Urothelium cell line (cell line): ENCODE results near the gene CPLX1.
"Not testable (repeated sequence)": the region's sequence is repeated elsewhere in the genome, so short reads cannot be mapped to it uniquely, and the experiment has no call there.

ENCODE experiments used
- DNase-seq: peaks from one replicate; pipeline ENCODE4 v3.0.0; 2011; ENCODE audit warnings: low spot score, mixed read lengths
- FAIRE-seq: peaks from 2 replicates; lab custom pipeline; 2011; peaks lifted over from hg19 to GRCh38; lab: Jason Lieb, UNC

The CPLX1 gene

DNA sequence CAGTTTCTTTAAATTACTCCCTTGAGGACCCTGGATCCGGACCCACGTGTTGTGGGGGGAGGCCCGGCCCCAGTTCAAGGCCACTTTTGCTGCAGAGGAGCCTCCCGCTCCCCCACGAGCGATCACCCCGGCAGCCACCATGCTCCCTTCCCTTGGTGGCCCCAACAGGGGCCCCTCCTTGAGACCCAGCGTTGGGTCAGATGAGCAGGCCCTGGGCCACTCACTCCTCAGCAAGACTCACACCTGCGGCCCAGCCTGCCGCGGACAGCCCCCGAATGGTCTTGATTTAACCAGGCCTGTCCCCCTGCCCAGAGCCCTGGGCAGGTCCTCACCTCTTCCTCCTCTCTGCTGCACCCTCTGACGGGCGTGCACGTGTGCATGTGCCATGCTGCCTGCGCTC is 4.3 kb downstream of the CPLX1 start:
- no peak for DNase-seq
- no peak for FAIRE-seq

DNA sequence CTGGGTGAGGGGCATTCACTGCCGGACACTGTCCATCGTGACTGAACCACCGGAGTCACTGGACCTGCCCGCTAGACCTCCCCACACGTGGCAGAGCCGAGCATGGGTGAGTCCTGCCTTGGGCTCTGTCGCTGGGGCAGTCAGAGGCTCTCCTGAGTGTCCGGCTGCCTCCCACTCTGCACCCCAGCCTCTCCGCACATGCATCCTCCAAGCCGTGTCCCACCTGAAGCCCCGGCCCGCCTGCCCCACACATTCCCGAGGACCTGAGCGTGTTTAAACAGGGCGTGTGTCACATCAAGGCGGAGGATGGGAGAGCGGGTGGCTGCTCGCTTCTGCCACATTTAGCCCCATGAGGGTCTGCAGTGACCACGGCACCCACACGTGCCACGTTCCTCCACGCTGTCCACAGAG is 4.7 kb downstream of the CPLX1 start:
- DNase-seq: no peak
- no peak for FAIRE-seq

DNA sequence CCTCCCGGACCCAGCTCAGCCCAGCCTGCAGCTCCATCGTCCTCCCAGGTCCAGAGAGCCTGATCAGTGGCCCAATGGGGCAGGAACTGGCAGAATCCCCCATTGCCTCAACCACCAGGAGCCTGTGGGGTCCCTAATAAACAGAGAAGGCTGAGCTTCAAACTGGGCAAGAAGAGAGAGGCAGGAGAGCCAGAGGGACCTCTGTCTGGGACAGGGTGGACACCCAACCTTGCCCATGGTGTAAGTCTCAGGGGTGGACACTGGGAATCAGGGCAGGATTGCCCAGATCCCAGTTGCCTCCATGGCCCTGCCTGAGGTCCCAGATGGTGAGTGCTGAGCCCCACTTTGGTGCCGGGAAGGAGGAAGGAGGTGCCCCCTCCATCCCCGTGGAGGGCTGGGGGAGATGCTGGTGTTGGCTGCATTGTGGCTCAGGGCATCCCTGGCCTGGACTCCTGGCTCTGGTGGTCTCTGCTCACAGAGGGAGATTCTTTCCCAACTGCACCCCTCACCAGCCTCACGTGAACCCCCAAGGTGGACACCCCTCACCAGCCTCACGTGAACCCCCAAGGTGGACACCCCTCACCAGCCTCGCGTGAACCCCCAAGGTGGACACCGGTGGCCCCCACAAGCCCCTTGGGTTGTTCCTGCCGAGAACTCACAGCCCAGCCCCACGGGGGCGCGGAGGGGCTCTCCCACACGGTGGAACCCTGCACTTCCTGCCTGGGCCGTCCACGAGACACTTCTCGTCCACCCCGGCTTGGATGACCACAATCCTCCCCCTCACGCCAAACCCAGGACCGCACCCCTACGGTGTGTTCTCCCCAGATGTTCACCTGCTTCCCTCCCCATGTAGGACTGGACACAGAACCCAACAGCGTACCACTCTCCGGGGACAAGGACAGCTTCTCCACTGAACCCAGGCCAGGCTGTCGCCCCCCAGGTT is 5.4 kb downstream of the CPLX1 start:
- FAIRE-seq: no peak
- DNase-seq: no peak

DNA sequence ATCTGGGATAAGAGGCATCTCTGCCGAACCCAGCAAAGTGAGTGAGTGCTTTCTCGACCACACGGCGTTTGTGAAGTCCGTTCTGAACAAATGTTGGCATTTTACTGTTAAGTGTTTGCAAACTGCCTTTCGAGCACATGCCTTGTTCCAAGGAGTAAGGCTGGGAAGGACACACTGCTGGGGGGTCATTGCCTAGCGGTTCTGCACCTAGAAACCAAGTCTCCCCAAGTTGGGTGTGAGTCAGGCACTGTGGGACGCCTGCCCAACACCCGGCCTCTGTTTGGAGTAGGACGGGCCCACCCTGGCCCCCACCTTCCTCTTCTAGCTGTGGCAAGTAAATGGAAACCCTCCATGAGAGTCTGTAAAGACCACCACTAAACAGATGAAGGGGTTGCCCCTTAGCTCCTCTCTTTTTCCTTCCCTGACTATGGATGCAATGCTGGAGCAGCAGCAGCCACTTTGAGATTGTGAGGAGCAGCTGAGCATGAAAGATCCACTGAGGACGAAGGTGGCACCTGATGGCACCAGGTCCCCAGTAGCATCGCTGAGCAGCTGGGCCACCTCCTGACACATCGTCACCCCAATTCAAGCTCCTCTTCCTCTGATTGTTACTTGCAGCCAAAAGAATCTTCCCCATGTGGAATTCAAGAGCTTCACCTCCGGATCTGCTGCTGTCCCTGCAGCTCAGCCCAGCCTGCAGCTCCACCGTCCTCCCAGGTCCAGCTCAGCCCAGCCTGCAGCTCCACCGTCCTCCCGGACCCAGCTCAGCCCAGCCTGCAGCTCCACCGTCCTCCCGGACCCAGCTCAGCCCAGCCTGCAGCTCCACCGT is 6.3 kb downstream of the CPLX1 start:
- FAIRE-seq: no peak

DNA sequence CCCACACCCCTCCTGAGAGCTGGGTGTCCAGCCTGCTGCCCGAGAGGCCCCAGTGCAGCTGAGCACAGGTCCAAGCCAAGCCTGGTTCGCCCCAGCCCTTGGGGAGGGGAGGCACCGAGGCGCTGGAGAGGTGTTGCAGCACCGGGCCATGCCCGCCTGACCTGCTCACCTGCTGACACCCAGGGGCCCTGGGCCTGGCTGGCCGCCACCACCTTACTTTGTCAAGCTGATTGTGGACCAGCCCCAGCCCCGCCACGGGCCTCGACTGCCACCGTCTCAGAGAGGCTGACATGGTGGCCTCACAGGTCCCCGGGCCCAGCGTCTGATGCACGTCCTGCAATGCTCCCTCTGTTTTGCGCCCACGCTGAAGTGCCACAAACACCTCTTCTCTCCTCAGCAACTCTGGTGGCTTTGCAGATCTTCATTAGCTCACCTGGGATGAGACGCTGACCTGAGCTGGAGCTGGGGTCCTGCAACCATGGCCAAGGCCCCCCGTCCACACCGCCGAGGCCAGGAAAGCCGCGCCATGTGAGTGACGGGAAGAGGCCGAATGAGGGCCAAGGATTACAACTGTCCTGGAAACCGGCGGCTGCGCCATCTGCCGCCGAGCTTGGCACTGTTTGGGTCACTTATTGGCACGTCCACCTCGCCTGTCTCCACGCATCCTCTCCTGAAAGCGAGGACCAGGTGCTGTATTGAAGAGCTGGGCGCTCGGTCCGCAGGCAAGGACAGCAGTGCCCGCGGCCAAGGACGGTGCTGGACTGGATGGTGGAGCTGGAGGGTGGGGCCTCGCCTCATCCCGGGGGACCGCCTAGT is 7.6 kb downstream of the CPLX1 start:
- DNase-seq (no peak), FAIRE-seq (no peak)

More for the DNA sequence above, 6.3 kb downstream of the CPLX1 start:
- DNase-seq: no peak

DNA sequence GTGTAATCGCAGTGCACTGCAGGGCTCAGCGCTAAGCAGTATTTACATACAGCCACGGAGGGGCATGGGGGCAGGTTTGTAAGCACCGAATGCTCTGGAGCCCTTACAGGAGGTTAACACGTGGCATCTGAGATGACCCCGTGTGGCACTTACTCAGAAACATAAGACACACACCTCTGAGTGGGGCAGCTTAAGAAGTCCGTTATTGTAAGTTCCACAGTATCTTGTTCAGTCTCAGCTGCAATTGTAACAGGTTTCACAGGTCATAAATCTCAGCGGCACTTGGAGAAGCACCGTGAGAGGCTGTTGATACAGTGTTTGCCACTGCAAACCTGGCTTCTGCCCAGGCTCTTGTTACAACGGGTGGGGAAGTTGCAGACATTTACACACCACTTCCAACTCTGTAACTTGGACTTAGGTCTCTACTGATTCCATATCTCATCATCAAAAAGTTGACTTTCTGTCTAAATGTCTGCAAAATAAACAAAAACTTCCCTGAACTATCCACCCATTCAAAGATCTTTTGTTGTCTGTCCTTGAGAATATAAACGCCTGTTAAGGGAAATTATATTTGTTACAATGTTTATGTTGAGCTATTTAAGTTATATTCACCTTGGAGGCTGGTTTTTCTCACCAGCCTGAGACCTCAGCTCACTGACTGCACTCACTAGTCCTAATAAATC is 10.3 kb downstream of the CPLX1 start:
- DNase-seq (no peak), FAIRE-seq (no peak)

DNA sequence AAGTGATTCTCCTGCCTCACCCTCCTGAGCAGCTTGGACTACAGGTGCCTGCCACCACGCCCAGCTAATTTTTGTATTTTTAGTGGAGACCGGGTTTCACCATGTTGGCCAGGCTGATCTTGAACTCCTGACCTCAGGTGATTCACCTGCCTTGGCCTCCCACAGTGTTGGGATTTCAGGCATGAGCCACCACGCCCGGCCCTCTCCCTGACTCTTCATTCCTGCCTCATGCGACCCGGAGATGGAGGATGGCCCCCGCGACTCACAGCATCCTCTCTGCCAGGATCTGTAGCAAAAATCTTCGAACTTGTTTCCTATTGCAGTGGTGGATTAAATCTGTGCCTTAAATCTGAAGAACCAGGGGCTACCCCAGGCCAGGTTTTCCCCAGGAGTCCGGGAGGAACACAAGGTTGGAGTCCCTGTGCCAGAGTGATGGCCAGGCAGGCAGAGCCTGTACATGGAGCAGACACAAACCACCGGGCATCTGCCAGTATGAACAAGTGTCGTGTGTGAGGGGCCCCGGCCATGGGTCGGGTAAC is 11.5 kb downstream of the CPLX1 start:
- FAIRE-seq (no peak), DNase-seq (no peak)

DNA sequence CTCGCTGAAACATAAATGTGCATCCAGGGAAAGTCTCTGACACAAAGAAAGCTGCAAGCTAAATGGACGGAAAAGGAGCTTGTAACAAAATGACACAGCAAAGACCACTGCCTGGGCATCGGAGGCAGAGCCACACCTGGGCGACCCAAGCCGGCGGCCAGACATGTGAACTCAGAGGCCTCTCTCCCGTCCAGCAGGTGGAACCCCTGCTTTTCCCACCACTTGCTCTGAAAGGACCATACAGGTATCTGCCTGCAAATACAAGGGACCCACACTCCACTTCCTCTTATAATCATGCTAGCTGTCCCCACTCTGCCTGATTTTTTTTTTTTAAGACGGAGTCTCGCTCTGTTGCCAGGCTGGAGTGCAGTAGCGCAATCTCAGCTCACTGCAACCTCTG is 12.0 kb downstream of the CPLX1 start:
- FAIRE-seq (no peak), DNase-seq (no peak)

DNA sequence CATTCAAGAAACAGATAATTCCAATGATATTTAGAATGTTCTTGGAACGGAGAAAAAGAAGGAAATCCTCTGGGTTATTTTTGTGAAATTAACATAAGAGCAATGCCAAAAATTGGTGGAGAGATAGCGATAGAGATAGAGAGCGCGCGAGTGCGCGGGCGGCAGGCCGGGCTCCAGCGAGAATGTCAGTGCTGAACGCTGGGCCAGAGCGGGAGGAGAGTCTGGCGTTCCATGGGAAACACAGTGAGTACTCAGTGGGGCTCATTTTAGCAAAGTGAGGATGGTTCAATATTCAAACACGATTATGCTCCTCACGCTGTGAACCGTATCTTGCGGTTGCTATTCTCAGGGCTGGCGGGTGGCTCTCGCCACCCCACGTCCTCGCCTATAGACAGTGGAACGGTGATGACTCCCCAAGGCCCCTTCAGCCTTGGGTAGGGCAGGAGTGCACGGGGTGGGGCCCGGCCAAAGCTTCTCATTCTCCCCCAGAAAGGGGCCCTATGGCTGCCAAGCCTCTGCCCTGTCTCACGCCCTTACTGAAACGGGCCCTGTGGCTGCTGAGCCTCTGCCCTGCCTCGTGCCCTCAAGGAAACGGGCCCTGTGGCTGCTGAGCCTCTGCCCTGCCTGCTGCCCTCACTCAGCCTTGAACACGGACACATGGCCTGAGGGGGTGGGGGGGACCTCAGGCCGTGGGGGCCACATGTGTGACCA is 16.9 kb downstream of the CPLX1 start:
- FAIRE-seq (no peak), DNase-seq (no peak)

DNA sequence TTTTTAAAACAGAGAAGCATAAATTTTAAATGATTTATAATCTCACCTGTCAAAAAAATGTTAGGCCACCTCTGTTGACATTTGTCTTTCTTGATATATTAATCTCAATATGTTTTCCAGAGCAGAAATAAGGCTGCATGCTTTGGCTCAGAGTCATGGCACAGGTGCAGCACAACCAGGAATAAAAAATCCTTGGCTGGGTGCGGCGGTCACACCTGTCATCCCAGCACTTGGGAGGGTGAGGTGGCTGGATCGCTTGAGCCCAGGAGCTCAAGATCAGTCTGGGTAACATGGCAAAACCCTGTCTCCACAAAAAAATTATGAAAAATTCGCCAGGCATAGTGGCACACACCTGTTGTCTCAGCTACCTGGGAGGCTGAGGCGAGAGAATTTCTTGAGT is 18.1 kb downstream of the CPLX1 start:
- no peak for DNase-seq
- no peak for FAIRE-seq

DNA sequence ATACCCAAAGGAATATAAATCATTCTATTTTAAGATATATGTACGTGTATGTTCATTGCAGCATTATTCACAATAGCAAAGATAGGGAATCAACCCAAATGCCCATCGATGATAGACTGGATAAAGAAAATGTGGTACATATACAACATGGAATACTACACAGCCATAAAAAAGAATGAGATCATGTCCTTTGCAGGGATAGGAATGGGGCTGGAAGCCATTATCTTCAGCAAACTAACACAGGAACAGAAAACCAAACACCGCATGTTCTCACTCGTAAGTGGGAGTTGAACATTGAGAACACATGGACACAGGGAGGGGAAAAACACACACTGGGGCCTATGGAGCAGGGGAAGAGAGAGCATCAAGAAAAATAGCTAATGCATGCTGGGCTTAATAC is 18.9 kb downstream of the CPLX1 start:
- DNase-seq, FAIRE-seq: not testable (repeated sequence)

DNA sequence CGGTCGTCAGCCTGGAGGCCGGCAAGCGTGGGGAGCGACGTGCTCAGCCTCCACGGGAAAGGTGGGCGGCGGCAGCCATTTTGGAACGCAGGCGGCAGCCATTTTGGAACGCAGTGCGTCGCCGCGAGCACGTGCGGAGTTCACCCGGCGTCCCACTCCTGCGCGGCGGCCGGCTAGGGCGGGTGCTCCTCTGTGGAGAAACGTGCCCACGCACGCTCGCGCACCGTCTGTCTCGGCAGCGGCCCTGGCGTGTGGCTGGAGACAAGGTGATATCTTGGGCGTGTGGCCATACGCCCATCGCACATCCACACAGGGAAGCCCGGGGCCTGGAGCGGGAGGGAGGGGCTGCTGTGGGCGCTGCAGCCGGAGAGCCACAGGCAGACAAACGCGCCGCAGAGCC is 21.1 kb downstream of the CPLX1 start:
- no peak for DNase-seq
- no peak for FAIRE-seq

DNA sequence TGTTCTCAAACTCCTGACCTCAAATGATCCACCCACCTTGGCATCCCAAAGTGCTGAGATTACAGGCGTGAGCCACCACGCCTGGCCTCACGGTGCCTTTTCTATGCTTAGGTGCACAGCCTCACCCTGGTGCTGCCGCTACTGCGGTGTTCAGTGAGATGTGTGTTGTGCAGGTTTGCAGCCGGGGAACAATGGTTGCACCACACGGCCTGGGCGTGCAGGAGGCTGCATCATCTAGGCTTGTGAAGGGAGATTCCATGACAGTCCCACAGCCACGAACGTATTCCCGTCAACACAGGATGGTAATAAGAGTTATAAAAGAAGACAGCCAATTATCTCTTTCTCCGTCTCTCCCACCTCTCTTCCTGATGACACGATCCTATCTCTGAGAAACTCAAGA is 22.0 kb downstream of the CPLX1 start:
- FAIRE-seq: no peak

DNA sequence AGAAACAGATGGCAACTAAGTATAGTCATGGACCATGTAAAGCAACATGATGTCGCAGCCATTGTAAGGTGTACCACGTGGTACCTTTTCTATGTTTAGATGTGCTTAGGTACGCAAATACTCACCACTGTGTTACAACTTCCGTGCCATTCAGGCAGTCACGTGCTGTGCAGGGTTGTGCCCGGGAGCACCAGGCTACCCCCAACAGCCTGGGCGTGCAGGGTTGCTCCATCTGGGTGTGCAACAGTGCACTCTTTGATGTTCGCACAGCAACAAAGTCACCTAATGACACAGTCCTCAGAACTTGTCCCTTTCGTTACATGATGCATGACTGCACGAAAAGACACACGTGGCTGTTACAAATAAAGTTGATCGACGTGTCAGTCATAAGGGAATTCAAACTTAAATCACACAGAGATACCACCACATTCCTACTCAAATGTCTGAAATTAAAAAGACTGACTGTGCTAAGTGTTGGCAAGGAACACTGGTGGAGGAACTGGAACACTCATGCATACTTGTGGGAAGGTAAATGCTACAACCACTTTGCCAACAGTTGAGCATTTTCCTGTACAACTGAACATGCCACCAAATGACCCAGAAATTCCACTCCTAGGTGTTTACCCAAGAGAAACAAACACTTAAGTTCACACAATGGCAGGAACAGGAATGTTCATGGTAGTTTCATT is 24.3 kb downstream of the CPLX1 start:
- FAIRE-seq (no peak), DNase-seq (no peak)

More for the DNA sequence above, 22.0 kb downstream of the CPLX1 start:
- DNase-seq: no peak

DNA sequence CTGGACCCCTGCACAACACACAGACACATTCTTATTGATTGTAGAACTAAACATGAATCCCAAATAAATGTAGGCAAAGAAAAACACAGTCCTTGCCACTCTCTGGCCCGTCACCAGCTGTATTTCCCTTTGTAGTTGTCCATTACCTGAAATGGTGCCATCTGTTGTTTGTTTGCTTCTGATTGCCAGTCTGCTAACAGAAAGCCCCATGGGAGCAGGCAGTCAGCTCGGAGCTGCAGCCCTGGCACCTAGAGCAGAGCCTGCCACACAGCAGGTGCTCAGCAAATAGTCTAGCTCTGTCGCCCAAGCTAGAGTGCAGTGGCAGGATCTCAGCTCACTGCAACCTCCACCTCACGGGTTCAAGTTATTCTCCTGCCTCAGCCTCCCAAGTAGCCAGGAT is 28.9 kb downstream of the CPLX1 start:
- no peak for DNase-seq
- no peak for FAIRE-seq

DNA sequence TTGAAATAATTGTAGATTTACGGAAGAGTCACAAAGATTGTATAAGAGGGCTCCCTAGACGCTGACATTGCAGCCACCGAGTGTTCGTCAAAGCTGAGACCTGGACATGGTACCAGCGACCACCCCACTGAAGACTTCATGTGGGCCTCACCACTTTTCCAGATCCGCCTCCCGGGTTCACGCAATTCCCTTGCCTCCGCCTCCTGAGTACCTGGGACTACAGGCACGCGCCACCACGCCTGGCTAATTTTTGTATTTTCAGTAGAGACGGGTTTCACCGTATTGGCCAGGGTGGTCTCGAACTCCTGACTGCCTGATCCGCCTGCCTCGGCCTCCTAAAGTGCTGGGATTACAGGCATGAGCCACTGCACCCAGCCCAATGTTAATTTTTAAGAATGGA is 29.7 kb downstream of the CPLX1 start:
- DNase-seq: no peak
- no peak for FAIRE-seq

DNA sequence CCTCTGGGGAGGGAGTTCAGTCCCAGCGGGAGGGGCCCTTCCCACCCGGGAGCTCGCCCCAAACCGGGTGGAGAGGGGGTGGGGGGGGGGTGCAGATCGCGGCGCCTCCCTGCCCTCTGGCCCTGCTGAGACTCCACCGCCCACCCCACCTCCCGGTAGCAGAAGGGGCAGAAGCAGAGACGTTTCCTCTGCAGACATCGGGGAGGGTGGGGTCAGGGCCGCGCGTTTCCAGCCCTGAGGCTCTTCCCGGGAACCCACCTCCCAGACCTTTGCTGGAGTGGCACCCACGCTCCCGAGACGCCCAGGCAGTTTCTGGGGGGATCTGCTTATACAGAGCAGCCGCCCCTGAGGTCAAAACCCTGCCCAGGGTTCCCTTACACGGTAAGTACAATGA is 30.2 kb downstream of the CPLX1 start:
- FAIRE-seq: no peak

DNA sequence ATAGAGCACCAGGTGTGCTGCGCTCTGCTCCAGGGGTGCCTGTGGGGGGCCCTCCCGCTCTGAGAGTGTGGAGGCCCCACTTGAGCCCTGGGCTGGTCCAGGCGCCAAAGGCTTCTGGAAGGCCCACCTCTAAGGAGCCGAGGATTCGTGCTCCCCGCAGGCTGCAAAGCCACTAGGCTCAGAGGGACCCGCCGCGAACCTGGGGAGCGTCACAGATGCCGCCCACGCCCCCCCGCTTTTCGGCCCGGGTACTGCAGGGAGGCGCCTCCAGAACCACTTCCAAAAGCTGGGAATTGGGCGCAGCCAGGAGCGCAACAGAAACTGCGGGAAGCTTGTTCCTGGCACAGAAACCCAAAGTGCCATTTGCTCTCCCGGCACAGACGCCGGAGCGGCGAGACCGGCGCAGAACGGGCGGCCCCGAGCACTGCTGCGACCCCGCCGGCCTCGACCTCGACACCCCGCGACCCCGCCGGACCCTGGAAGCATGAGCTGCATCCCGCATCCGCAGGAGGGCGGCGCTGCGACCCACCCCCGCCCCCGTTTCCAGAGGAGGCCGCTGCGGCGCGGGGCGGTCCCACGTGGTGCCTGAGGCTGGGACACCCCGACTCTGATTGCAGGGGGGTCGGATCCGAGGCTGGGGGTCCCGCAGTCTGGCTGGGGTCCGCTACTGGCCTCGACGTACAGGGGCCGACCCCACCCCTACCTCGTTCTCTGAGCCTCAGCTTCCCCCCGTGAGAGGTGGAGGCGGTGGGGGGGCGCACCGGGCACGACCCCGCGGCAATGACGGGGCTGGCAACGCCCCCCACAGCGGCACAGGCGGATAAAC is 30.8 kb downstream of the CPLX1 start:
- DNase-seq (no peak), FAIRE-seq (no peak)

More for the DNA sequence above, 30.2 kb downstream of the CPLX1 start:
- no peak for DNase-seq
